Measurements from ENCODE around the gene TNFSF11. TPM values are rescaled to one million over a fixed set of nuclear protein-coding genes. Genes with fewer than 3 reads are reported as not detected.

The TNFSF11 gene
- total RNA-seq, 4 donors from 2014 or later: 0.14 TPM; not detected in 3

DNA sequence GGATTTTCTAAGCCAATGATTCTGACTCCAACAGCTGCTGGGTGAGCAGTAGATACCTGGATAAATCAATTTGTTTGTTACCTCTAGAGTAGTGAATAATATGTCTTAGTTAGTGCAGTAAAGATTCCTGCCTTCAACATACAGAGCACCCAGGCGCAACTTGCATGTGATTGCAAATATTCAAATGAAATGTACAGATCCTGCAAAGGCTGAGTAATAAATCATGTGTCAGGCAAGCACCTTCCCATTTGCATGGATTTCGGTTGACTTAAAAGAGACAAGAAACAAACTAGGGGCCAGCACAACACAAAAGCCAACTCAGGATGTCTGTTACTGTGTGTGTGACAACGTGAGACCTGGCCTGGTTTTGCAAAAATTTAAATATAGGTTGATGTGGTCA, 79.7 kb downstream of the TNFSF11 start:
- H3K9me3 ChIP-seq: no peaks in the 10 kb centered on the region
- no peak for DNase-seq
- H3K36me3 ChIP-seq: no peaks in the 10 kb centered on the region
- no peak for TF ChIP-seq POLR2A (IDR thresholded peaks at IDR 0.05)
- no peak overlapping the region for H3K4me3 ChIP-seq
- no peaks in the 10 kb centered on the region for H3K27me3 ChIP-seq
- intact Hi-C loops (cut with DNase I; ENCODE audit: low total_unique reads): no loop called here
- no peak overlapping the region for H3K27ac ChIP-seq
- H3K4me1 ChIP-seq: no peaks in the 10 kb centered on the region

DNA sequence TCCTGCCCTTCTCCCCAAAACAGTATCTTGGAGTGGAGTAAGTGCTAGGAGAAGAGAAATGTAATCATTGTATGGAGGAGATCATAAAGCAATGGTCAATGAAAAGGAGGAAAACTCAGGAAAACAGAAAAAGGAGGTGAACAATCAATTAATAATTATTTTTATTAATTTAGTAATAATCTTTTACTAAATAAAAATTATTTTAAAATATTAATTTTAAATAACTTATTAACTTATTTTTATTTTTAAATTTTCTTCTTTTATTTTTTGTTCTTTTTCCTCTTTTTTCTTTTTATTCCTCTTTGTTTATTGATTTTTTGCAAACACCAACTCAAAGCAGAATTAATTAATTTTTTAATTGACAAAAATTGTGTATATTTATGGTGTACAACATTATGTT, 80.3 kb downstream of the TNFSF11 start:
- no peak for TF ChIP-seq POLR2A (IDR thresholded peaks at IDR 0.05)
- TF ChIP-seq, protein P1, sequence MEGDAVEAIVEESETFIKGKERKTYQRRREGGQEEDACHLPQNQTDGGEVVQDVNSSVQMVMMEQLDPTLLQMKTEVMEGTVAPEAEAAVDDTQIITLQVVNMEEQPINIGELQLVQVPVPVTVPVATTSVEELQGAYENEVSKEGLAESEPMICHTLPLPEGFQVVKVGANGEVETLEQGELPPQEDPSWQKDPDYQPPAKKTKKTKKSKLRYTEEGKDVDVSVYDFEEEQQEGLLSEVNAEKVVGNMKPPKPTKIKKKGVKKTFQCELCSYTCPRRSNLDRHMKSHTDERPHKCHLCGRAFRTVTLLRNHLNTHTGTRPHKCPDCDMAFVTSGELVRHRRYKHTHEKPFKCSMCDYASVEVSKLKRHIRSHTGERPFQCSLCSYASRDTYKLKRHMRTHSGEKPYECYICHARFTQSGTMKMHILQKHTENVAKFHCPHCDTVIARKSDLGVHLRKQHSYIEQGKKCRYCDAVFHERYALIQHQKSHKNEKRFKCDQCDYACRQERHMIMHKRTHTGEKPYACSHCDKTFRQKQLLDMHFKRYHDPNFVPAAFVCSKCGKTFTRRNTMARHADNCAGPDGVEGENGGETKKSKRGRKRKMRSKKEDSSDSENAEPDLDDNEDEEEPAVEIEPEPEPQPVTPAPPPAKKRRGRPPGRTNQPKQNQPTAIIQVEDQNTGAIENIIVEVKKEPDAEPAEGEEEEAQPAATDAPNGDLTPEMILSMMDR (IDR thresholded peaks at IDR 0.05): no peak
- no peak overlapping the region for H3K27ac ChIP-seq
- no peaks in the 10 kb centered on the region for H3K27me3 ChIP-seq
- no peaks in the 10 kb centered on the region for H3K4me1 ChIP-seq
- DNase-seq: no peak
- H3K4me3 ChIP-seq: no peak overlapping the region
- no peaks in the 10 kb centered on the region for H3K36me3 ChIP-seq
- intact Hi-C loops (cut with DNase I; ENCODE audit: low total_unique reads): no loop called here
- H3K9me3 ChIP-seq: no peaks in the 10 kb centered on the region

DNA sequence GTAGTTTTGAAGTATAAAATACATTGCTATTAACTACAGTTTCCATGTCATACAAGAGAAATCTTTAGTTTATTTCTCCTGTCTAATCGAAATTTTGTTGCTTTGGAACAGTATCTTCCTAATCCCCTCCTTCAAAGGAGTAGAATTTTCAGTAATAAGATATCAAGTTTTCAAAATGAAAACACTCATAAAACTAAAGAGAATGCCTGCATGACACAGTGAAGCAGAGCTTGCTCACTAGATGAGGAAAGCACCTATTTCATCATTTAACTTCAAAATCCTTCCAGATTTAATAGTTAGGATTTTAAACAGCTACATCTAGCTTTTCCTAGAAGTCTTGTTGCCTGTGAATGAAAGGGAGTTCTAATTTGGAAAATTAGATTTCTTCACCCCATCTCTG, 80.8 kb downstream of the TNFSF11 start:
- Histone ChIP-seq H3K36me3 (no peaks in the 10 kb centered on the region), H3K4me1 (no peaks in the 10 kb centered on the region), H3K9me3 (no peaks in the 10 kb centered on the region), H3K4me3 (no peak overlapping the region), H3K27me3 (no peaks in the 10 kb centered on the region), H3K27ac (no peak overlapping the region)
- no peak for TF ChIP-seq POLR2A (IDR thresholded peaks at IDR 0.05)
- TF ChIP-seq, protein P1 (IDR thresholded peaks at IDR 0.05): no peak
- DNase-seq: no peak
- intact Hi-C loops (cut with DNase I; ENCODE audit: low total_unique reads): no loop called here

DNA sequence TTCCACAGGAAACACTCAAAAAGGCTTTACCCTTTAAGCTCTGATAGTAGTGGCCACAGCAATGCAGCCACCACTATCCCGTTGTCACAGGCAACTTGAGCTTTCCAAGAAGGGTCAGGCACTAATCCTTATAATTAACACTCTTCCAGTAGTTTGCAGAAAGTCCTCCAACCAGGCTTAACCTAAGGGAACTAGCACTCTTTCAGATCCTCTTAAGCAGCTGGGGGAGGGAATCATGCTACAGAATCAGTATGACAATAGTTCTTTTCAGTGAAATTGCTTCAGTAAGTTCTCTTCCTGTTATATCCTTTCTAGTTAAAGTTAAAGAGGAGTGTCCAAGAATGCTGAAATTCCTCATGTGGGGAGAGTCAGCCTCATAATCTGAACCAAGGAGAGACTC, 82.2 kb downstream of the TNFSF11 start:
- no peaks in the 10 kb centered on the region for H3K27me3 ChIP-seq
- H3K4me3 ChIP-seq: no peak overlapping the region
- TF ChIP-seq, protein P1 (IDR thresholded peaks at IDR 0.05): no peak
- TF ChIP-seq POLR2A (IDR thresholded peaks at IDR 0.05): no peak
- H3K36me3 ChIP-seq: no peaks in the 10 kb centered on the region
- H3K4me1 ChIP-seq: no peaks in the 10 kb centered on the region
- intact Hi-C loops (cut with DNase I; ENCODE audit: low total_unique reads): no loop called here
- no peaks in the 10 kb centered on the region for H3K9me3 ChIP-seq
- DNase-seq: no peak
- H3K27ac ChIP-seq: no peak overlapping the region

DNA sequence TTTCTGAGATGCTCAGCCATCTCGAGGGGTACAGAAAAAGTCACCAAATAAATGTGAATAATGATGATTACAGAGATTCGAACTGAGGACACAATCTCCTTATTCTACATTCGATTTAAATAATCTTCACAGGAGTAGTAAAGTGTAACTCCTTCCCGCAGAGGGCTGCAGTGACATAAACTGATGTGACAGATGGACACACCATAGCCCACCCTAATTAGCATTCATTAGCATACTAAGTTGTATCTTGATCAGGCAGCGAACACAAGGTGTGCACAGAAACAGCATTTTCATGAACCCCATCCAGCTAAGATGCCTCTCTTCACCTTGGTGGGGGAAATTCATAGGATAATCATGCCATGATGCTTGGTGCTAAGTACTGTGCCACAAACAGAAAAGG, 83.0 kb downstream of the TNFSF11 start:
- no peak for DNase-seq
- intact Hi-C loops (cut with DNase I; ENCODE audit: low total_unique reads): no loop called here
- TF ChIP-seq POLR2A (IDR thresholded peaks at IDR 0.05): no peak
- TF ChIP-seq, protein P1 (IDR thresholded peaks at IDR 0.05): no peak

More for the DNA sequence above, 83.0 kb downstream of the TNFSF11 start:
- no peaks in the 10 kb centered on the region for H3K27me3 ChIP-seq
- no peaks in the 10 kb centered on the region for H3K9me3 ChIP-seq
- no peak overlapping the region for H3K4me3 ChIP-seq
- H3K36me3 ChIP-seq: no peaks in the 10 kb centered on the region
- no peaks in the 10 kb centered on the region for H3K4me1 ChIP-seq
- H3K27ac ChIP-seq: no peak overlapping the region

Other genes starting within 250 kb of the TNFSF11 start
- 1 to 10 TPM in 1 of 4 donors, under 1 TPM in 2, not detected in 1; 0.27 to 6.2 (median 0.59) TPM for gene FAM216B, start 207.4 kb downstream of the TNFSF11 start, total RNA-seq

All from uterus (tissue), 4 donors.